Left forelimb (tissue), 1 donor: ENCODE measurements around the gene EAF1.
"Not testable (repeated sequence)": the region's sequence is repeated elsewhere in the genome, so short reads cannot be mapped to it uniquely, and the experiment has no call there.

Experiments
- DNase-seq: peaks from one replicate; pipeline ENCODE4 v3.0.0-alpha.2; 2018; ENCODE audit warnings: low spot score

EAF1 gene

GRCh38 chr3:15427182-15427880 lies at the start of gene EAF1, which contains the start of gene METTL6:
TSS of gene EAF1 (plus strand) at chr3:15427598. CDS start at chr3:15427780, 182 bp downstream.
TSS of gene METTL6 (minus strand) at chr3:15427544. CDS start at chr3:15426511, 1,033 bp downstream.
- peak; percentile 91 for DNase-seq

- DNase-seq, result peak; percentile 87
These were observed 49.2 kb upstream of the EAF1 start for GRCh38 chr3:15377961-15378791.

- DNase-seq, result no peak
These were observed 46.2 kb upstream of the EAF1 start for GRCh38 chr3:15380980-15381890.

DNA sequence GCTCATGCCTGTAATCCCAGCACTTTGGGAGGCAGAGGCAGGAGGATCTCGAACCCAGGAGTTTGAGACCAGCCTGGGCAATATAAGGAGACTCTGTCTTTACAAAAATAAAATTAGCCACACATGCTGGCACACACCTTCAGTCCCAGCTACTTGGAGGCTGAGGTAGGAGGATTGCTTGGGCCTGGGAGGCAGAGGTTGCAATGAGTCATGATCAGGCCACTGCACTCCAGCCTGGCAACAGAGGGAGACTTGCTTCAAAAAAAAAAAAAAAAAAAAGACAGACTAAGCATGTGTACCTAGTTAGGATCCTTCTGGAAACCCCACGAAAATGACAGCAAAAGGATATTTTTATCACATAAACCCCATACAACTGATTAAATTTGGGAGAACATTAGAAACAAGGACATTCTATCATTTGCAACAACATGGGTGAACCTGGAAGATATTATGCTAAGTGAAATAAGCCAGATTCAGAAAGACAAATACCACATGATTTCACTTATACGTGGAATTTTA lies 44.9 kb upstream of the EAF1 start:
- no peak for DNase-seq

GRCh38 chr3:15384510-15385237 lies 42.7 kb upstream of the EAF1 start:
- no peak for DNase-seq

- DNase-seq, result not testable (repeated sequence)
These were observed 42.1 kb upstream of the EAF1 start for GRCh38 chr3:15385238-15385695.

DNA sequence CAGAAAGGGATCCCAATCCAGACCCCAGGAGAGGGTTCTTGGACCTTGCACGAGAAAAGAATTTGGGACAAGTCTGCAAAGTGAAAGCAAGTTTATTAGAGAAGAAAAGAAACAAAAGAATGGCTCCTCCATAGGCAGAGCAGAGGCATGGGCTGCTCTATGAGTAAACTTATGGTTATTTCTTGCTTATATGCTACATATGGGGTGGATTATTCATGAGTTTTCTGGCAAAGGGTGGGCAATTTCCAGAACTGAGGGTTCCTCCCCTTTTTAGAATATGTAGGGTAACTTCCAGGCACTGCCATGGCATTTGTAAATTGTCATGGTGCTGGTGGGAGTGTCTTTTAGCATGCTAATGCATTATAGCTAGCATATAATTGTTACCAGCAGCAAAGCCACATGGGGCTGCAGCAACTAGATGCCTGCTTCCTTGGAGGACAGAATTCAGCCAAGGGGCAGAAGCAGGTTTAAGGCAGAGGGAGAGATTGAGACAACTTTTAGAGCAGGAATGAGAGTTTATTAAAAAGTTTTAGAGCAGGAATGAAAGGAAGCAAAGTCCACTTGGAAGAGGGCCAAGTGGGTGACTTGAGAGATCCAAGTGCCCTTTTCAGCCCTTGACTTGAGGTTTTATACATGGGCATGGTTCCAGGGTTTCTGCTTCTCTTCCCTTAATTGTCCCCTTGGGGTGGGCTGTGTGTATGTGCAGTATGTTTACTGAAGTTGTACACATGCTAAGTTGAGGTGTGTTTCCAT lies 41.3 kb upstream of the EAF1 start:
- DNase-seq, result no peak

GRCh38 chr3:15386654-15386955 lies 40.8 kb upstream of the EAF1 start:
- not testable (repeated sequence) for DNase-seq

- no peak for DNase-seq
These were observed 40.2 kb upstream of the EAF1 start for GRCh38 chr3:15387171-15387581.

- no peak for DNase-seq
These were observed 39.7 kb upstream of the EAF1 start for GRCh38 chr3:15387735-15388134.

- DNase-seq, result not testable (repeated sequence)
These were observed 39.1 kb upstream of the EAF1 start for GRCh38 chr3:15388335-15388734.

- no peak for DNase-seq
These were observed 36.9 kb upstream of the EAF1 start for GRCh38 chr3:15390460-15390859.

DNA sequence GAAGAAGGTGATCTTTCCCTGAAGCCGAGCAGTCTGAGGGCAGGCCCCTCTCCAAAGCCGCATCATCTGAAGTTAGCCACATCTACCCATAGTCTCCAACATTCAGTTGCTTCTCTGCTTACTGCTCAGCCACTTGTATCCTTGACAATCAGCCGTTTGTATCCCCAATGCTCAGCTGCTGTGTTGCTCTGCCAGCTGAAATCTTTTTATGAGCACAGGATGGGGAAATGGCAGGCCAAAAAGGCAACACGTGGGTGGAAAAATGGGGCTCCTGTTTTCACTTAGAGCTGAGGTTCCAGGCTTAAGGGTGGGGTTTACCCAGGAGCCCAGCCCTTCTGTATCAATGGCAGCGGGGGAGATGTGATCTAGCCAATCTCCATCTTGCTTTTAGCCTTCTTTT lies 36.4 kb upstream of the EAF1 start:
- DNase-seq, result no peak

GRCh38 chr3:15393252-15393651 lies 34.1 kb upstream of the EAF1 start:
- DNase-seq, result not testable (repeated sequence)

DNA sequence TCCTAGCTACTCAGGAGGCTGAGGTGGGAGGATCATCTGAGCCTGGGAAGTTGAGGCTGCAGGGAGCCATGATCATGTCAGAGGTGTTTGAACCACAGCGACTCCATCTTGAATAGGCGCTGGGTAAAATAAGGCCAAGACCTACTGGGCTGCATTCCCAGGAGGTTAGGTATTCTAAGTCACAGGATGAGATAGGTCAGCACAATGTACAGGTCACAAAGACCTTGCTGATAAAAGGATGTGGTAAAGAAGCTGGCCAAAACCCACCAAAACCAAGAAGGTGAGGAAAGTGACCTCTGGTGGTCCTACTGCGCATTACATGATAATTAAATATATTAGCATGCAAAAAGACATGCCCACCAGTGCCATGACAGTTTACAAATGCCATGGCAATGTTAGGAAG lies 28.7 kb upstream of the EAF1 start:
- not testable (repeated sequence) for DNase-seq

DNA sequence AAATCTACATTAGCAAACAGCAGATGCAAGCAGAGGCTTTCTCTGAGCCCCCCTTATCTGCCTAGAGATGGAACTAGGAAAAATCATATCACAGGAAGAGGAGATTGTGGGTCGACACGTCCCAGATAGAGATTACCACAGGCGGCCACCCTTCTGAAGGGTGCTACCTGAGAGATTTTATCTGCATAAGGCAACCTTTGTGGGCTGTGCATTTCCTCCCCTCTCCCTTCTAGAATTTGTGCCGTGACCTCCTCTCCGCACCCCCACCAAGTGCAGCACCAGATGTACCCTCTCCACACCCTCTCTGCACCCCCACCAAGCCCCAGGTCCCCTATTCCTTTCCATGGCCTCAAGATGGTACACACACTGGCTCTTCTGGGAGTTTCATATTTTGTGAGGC lies 27.4 kb upstream of the EAF1 start:
- DNase-seq, result no peak

GRCh38 chr3:15401936-15402335 lies 25.5 kb upstream of the EAF1 start:
- DNase-seq, result no peak

DNA sequence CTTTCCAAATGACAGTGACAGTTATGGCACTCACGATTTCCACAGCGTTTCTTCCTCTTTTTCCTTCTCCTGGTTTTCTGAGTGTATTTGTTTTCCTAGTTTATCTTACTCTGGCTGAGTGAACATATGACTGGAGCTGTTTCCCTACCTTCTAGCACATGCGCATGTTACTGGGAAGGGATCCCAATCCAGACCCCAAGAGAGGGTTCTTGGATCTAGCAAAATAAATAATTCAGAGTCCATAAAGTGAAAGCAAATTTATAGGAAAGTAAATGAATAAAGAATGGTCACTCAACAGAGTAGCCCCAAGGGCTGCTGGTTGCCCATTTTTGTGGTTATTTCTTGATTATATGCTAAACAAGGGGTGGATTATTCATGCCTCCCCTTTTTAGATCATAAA lies 23.9 kb upstream of the EAF1 start:
- no peak for DNase-seq

GRCh38 chr3:15403965-15404364 lies 23.4 kb upstream of the EAF1 start:
- DNase-seq, result no peak

GRCh38 chr3:15404767-15405166 lies 22.6 kb upstream of the EAF1 start:
- no peak for DNase-seq
